ENCODE data around the gene B9D2.

B9D2 gene

GRCh38 chr19:41305927-41306793 is 57.8 kb downstream of the B9D2 start:
- TF ChIP-seq GATA2 (IDR thresholded peaks at IDR 0.05; ENCODE audit: low read depth, low read length) = no peak
- TF ChIP-seq GATA3 (IDR thresholded peaks at IDR 0.05; ENCODE audit: low read depth, low read length) = no peak

DNA sequence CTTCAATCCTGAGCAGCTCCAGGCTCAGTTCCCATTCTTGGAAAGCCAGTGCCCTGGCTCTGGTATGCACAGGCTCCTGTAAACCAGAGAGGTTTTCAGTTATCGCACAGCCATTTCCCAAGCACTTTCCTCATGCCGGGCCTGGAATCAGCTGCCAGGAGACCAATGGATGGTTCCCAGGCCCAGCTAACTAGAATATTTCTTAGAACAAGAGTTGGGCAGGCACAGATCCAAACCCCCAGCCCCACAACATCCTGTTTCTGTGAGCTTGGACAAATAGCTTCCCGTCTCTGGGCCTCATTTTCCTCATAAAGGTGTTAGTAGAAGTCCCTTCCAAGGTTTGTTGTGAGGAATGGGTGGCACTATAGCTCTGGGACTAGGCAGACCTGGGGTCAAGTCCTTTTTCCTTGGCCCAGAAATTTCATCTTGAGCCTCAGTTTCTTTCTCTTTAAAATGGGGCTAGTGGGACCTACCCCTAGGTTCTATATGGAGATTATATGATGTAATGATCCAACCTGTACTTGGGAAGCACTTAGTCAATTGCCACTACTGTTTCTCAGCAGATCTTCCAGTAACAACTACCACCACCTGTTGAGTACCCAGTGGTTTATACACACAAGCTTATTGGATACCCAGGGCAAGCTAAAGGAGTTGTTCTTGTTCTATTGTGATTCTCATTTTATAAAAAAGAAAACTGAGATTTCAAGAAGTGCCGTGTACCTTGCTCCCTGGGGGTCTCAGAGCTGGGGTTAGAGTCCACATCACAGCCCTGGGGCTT is 59.1 kb downstream of the B9D2 start:
- TF ChIP-seq GATA2 (IDR thresholded peaks at IDR 0.05; ENCODE audit: low read depth, low read length) = no peak
